ENCODE data around the gene ST8SIA6.
"Not testable (repeated sequence)": the region's sequence is repeated elsewhere in the genome, so short reads cannot be mapped to it uniquely, and the experiment has no call there.

Gene ST8SIA6

GRCh38 chr10:17456032-17456548 lies 1.7 kb upstream of the ST8SIA6 start:
- no peak for DNase-seq

GRCh38 chr10:17455015-17455520 lies 673 bp upstream of the ST8SIA6 start:
- no peak for DNase-seq

- peak; percentile 1 for DNase-seq
These were observed 863 bp downstream of the ST8SIA6 start for GRCh38 chr10:17453373-17454091.

GRCh38 chr10:17453035-17453372 lies 1.4 kb downstream of the ST8SIA6 start:
- DNase-seq, result no peak

GRCh38 chr10:17452060-17452841 lies 2.1 kb downstream of the ST8SIA6 start:
- no peak for DNase-seq

- DNase-seq, result no peak
These were observed 4.4 kb downstream of the ST8SIA6 start for GRCh38 chr10:17450024-17450423.

- DNase-seq, result no peak
These were observed 8.9 kb downstream of the ST8SIA6 start for GRCh38 chr10:17445400-17445998.

GRCh38 chr10:17444388-17444714 lies 10.0 kb downstream of the ST8SIA6 start:
- no peak for DNase-seq

- DNase-seq, result no peak
These were observed 10.5 kb downstream of the ST8SIA6 start for GRCh38 chr10:17443707-17444387.

- no peak for DNase-seq
These were observed 15.8 kb downstream of the ST8SIA6 start for GRCh38 chr10:17438583-17438982.

GRCh38 chr10:17436578-17436977 lies 17.8 kb downstream of the ST8SIA6 start:
- not testable (repeated sequence) for DNase-seq

GRCh38 chr10:17435953-17436352 lies 18.4 kb downstream of the ST8SIA6 start:
- DNase-seq, result no peak

- no peak for DNase-seq
These were observed 19.2 kb downstream of the ST8SIA6 start for GRCh38 chr10:17435187-17435586.

GRCh38 chr10:17432723-17433122 lies 21.7 kb downstream of the ST8SIA6 start:
- no peak for DNase-seq

- DNase-seq, result no peak
These were observed 22.5 kb downstream of the ST8SIA6 start for GRCh38 chr10:17431871-17432311.

- DNase-seq, result peak; percentile 17
These were observed 23.6 kb downstream of the ST8SIA6 start for GRCh38 chr10:17430647-17431355.

GRCh38 chr10:17429490-17429889 lies 24.9 kb downstream of the ST8SIA6 start:
- no peak for DNase-seq

GRCh38 chr10:17428351-17429097 lies 25.9 kb downstream of the ST8SIA6 start:
- DNase-seq, result no peak

- DNase-seq, result no peak
These were observed 26.6 kb downstream of the ST8SIA6 start for GRCh38 chr10:17427666-17428350.

GRCh38 chr10:17427201-17427600 lies 27.2 kb downstream of the ST8SIA6 start:
- DNase-seq, result no peak

- DNase-seq, result no peak
These were observed 28.1 kb downstream of the ST8SIA6 start for GRCh38 chr10:17426263-17426750.

Measured in NCI-H1092 treated with DMSO at 0.1 percent for 48 hours (cell line).